ENCODE measurements around the gene REG1B.

GRCh38 chr2:79065201-79065600 is 22.6 kb downstream of the REG1B start:
- TF ChIP-seq ELK1 (IDR thresholded peaks at IDR 0.05; ENCODE audit: borderline replicate concordance, low read depth, low read length), result no peak
- no peak for TF ChIP-seq RFX5 (IDR thresholded peaks at IDR 0.05; ENCODE audit: low read depth, low read length)
